GM12878 (cell line): ENCODE results near the gene CLIC5.

ENCODE experiments used
- ESRRA ChIP-seq: IDR thresholded peaks from 2 replicates; pipeline ENCODE4 v1.6.1; 2012; ENCODE audit warnings: mild to moderate bottlenecking, low read length, improper control_type of control experiment
- POLR2A ChIP-seq: IDR thresholded peaks from 2 replicates; pipeline ENCODE4 v1.6.1; 2011; ENCODE audit warnings: low read depth, mild to moderate bottlenecking, low read length
- POLR2AphosphoS2 ChIP-seq: IDR thresholded peaks from 2 replicates; pipeline ENCODE4 v1.6.1; 2011; ENCODE audit warnings: low read depth, mild to moderate bottlenecking, low read length, improper control_type of control experiment, moderate library complexity
- POLR2AphosphoS5 ChIP-seq: IDR thresholded peaks from 2 replicates; pipeline ENCODE4 v1.6.1; 2011; ENCODE audit warnings: mild to moderate bottlenecking, low read length, inconsistent platforms
- TAF1 ChIP-seq: IDR thresholded peaks from 2 replicates; pipeline ENCODE4 v1.6.1; 2011; ENCODE audit warnings: mild to moderate bottlenecking, low read depth, low read length, borderline replicate concordance

GRCh38 chr6:45857827-45858226 is 157.8 kb downstream of the CLIC5 start:
- TF ChIP-seq POLR2AphosphoS2 (no peak), TAF1 (no peak), POLR2A (no peak), ESRRA (no peak), POLR2AphosphoS5 (no peak)
